Gastroesophageal sphincter (tissue), 4 donors: ENCODE results near the gene TMEM11. TPM values are rescaled to one million over a fixed set of nuclear protein-coding genes. Genes with fewer than 3 reads are reported as not detected.

Experiments
- ATAC-seq: fragments of 150-250 bp; one replicate; pipeline ENCODE4 v1.9.1; 2016; ENCODE audit warnings: mild to moderate bottlenecking, moderate library complexity
- H3K27ac ChIP-seq, 4 donors: fragments of 200-600 bp; sonication (generic) in 3 of 4; 1 replicate in 3 of 4; 2 replicates in 1 of 4; pipeline ENCODE4 v1.5.1; 2016 to 2019
- H3K27me3 ChIP-seq: fragments of 200-600 bp; sonication (generic); one replicate; pipeline ENCODE4 v1.5.1; 2019
- H3K36me3 ChIP-seq, 2 donors: fragments of 200-600 bp; sonication (generic); one replicate each; pipeline ENCODE4 v1.5.1; 2019; ENCODE audit warnings: control low read depth in 1 of 2
- H3K4me1 ChIP-seq, 3 donors: fragments of 200-600 bp; sonication (generic); 1 replicate in 2 of 3; 2 replicates in 1 of 3; pipeline ENCODE4 v1.5.1; 2016 to 2019; ENCODE audit warnings: control low read depth in 2 of 3
- H3K4me3 ChIP-seq, 2 donors: fragments of 200-600 bp; sonication (generic); one replicate each; pipeline ENCODE4 v1.5.1; 2019; ENCODE audit warnings: mild to moderate bottlenecking in 1 of 2, moderate library complexity in 1 of 2
- H3K9me3 ChIP-seq, 3 donors: fragments of 200-600 bp; sonication (generic); one replicate each; pipeline ENCODE4 v1.5.1; 2017 to 2019; ENCODE audit warnings: control low read depth in 2 of 3
- CTCF ChIP-seq, 4 experiments: fragments of 200-600 bp in 2 of 4; fragments of 450-650 bp in 2 of 4; sonication (generic) in 1 of 4; IDR thresholded peaks; one replicate each; pipeline ENCODE4 v1.5.1; 2017 to 2019; ENCODE audit warnings: antibody characterized with exemption in 4 of 4, mild to moderate bottlenecking in 2 of 4, moderate library complexity in 2 of 4
- EP300 ChIP-seq: sonication (generic); formaldehyde crosslinking; IDR thresholded peaks from one replicate; pipeline ENCODE4 v1.6.1; 2017; ENCODE audit warnings: antibody characterized with exemption, mild to moderate bottlenecking
- POLR2A ChIP-seq, 2 donors: fragments of 450-650 bp; IDR thresholded peaks; one replicate each; pipeline ENCODE4 v1.6.1; 2017; ENCODE audit warnings: antibody characterized with exemption in 2 of 2, mild to moderate bottlenecking in 2 of 2, moderate library complexity in 1 of 2
- POLR2AphosphoS5 ChIP-seq: sonication (generic); formaldehyde crosslinking; IDR thresholded peaks from one replicate; pipeline ENCODE4 v1.6.1; 2017; ENCODE audit warnings: antibody characterized with exemption
- WGBS, 2 donors: methylation state at CpG; one replicate each; pipeline ENCODE4 v1.1.5; 2018; ENCODE audit warnings: low coverage in 1 of 2; 5-methylcytosine and 5-hydroxymethylcytosine counted together
- total RNA-seq, 4 donors: library from RNA; depleted of rRNA; stranded (reverse); fragments of >200 nt; gene quantifications; one replicate each; pipeline ENCODE4 v1.1.0, GENCODE V29; 2016

The TMEM11 gene
- total RNA-seq, 4 donors from 2014 or later, result 14.8 to 24.5 (median 22.1) TPM

- Histone ChIP-seq H3K9me3 (no peaks in the 10 kb centered on the region), H3K4me1 (peaks cover 0 to 6% (median 0%) of the 10 kb centered on the region in 3 donors), H3K27me3 (no peaks in the 10 kb centered on the region), H3K27ac (no peak overlapping the region), H3K36me3 (peaks cover 0 to 40% of the 10 kb centered on the region in 2 donors), H3K4me3 (no peak overlapping the region)
- ATAC-seq, result no peak
- WGBS, 2 donors, result 70% methylated on average over 2 of the region's 11 CpGs; no CpG with 5 or more reads in 1 of the 2 donors
- TF ChIP-seq POLR2AphosphoS5 (no peak), POLR2A (IDR thresholded peaks at IDR 0.05) (no peak), EP300 (no peak)
These were observed 27.6 kb upstream of the TMEM11 start for GRCh38 chr17:21241564-21241963.

DNA sequence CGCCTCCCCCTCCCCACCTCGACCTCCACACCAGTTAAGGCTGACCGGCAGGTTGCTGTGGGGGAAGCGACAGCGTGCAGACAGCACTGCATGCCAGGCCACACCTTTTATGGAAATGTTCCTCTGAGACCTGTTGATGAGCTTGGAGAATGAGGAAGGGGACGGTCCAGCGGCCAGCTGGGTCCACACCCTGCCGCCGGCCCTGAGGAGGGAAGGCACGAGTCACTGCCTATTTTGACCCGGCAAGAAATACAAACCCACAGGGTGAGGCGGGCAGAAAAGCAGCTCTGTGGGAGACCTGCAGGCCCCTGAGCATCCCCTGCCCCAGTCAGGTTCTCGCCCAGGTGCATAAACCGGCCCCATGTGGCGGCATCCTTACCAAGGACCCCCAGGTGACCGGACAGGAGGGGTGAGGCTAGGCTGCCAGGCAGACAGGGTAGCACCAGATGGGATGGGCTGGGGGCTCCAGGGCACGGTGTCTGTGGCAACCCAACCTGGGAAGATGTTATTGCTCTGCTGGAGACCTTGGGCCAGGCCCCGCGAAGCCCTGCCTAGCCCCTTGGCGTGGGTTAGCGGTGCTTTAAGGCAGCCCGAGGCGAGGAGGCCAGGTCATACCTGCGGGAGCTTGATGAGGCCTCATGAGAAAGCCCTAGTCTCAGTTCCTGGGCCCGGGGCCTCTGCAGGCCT is 26.6 kb upstream of the TMEM11 start:
- Histone ChIP-seq H3K27me3 (no peaks in the 10 kb centered on the region), H3K9me3 (no peaks in the 10 kb centered on the region), H3K4me1 (peaks cover 0 to 6% (median 0%) of the 10 kb centered on the region in 3 donors), H3K36me3 (peaks cover 0 to 39% of the 10 kb centered on the region in 2 donors), H3K27ac (no peak overlapping the region), H3K4me3 (no peak overlapping the region)
- TF ChIP-seq EP300 (no peak), POLR2AphosphoS5 (no peak), CTCF (IDR thresholded peaks at IDR 0.05) (no peak), POLR2A (IDR thresholded peaks at IDR 0.05) (no peak)
- no CpG with 5 or more reads among the region's 25 CpGs for WGBS, 2 donors
- no peak for ATAC-seq

DNA sequence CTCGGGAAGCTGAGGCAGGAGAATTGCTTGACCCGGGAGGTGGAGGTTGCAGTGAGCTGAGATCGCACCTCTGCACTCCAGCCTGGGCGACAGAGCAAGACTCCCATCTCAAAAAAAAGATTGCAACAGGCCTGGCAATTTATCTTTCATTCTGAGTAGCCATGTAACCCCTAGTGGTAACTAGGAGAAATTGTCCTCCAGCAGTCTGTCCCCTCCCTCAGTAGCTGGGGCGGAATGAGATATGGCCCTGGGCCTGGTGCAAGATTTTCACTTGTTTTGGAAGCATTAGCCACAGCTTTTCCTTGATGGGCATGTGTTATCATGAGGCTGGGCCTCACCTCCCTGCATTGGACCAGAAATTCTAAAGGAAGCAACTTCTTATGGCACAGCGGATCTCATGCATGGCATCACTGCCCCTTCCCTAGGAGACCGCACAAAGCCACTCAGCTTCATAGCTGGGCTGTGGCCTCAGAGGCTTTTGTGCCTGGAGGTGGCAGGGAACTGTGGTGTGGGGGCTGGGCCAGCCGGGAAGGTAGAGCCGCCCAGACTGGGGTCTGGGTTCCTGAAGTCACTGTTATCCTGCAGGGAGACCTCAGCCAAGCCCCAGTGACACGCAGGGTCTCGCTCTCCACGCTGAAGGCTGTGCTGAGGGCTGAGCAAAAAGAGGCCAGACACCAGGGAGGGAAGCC is 25.9 kb upstream of the TMEM11 start:
- no peaks in the 10 kb centered on the region for H3K9me3 ChIP-seq
- peaks cover 0 to 6% (median 0%) of the 10 kb centered on the region in 3 donors for H3K4me1 ChIP-seq
- 63 to 72% methylated on average over 4 to 5 of the region's 12 CpGs for WGBS, 2 donors
- ATAC-seq, result peak; percentile 42
- H3K27me3 ChIP-seq, result no peaks in the 10 kb centered on the region
- H3K4me3 ChIP-seq, result no peak overlapping the region
- H3K36me3 ChIP-seq, result peaks cover 0 to 39% of the 10 kb centered on the region in 2 donors
- H3K27ac ChIP-seq, result no peak overlapping the region
- peak in 3 of 4 experiments; percentile 39 to 43 (median 40) for TF ChIP-seq CTCF (IDR thresholded peaks at IDR 0.05)
- TF ChIP-seq POLR2AphosphoS5, result no peak

- no peaks in the 10 kb centered on the region for H3K27me3 ChIP-seq
- TF ChIP-seq POLR2A (IDR thresholded peaks at IDR 0.05) (no peak), CTCF (IDR thresholded peaks at IDR 0.05) (no peak), POLR2AphosphoS5 (no peak), EP300 (no peak)
- H3K36me3 ChIP-seq, result peaks cover 0 to 5% of the 10 kb centered on the region in 2 donors
- no peak for ATAC-seq
- no peak overlapping the region for H3K27ac ChIP-seq
- no peak overlapping the region for H3K4me3 ChIP-seq
- WGBS, 2 donors, result 80 to 87% methylated on average over 1 of the region's 1 CpG
- H3K4me1 ChIP-seq, result no peaks in the 10 kb centered on the region
- H3K9me3 ChIP-seq, result peaks cover 0 to 8% (median 0%) of the 10 kb centered on the region in 3 donors
These were observed 22.0 kb upstream of the TMEM11 start for GRCh38 chr17:21235921-21236320.

DNA sequence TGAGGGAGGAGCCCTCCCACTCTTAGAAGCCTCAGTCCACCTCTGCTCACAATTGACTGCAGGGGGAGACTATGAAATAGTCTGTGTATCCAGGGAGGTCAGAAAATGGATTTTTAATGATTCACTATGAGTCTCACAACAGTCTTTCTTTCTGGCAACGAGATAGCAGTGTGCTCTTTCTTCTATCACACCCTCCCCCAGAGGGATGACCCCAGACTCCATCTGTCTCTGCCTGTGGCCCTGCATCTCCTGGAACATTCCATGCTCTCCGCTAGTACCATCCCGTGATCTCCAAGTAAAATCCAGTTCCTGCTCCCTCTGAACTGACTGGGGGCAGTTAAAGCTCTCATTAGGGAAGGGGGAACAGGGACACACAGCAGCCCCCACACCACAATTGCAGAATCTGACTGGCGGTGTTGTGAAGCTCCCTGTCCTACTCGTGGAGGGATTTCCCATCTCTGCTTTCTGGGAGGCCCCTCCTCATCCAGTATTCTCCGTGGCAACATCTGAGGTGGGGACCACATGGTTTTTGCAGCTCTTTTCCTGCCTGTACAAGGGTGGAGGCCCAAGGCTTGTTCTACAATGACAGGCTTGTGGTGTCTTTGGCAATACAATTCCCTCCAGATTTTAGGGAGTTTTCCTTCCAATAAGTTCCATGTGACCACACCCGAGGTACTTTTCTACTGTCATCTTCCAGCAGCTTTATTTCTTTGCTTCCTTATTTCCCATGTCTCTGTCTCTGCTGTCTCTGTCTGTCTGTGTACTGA is 19.8 kb upstream of the TMEM11 start:
- no peaks in the 10 kb centered on the region for H3K36me3 ChIP-seq
- no peak overlapping the region for H3K27ac ChIP-seq
- peaks cover 0 to 8% (median 0%) of the 10 kb centered on the region in 3 donors for H3K9me3 ChIP-seq
- 46 to 63% methylated on average over 4 to 7 of the region's 7 CpGs for WGBS, 2 donors
- no peaks in the 10 kb centered on the region for H3K4me1 ChIP-seq
- H3K4me3 ChIP-seq, result no peak overlapping the region
- H3K27me3 ChIP-seq, result no peaks in the 10 kb centered on the region
- no peak for TF ChIP-seq POLR2A (IDR thresholded peaks at IDR 0.05)
- no peak for TF ChIP-seq EP300
- no peak for TF ChIP-seq CTCF (IDR thresholded peaks at IDR 0.05)
- TF ChIP-seq POLR2AphosphoS5, result no peak
- ATAC-seq, result peak; percentile 81
